Myocyte (in vitro differentiated cells): Measurements from ENCODE around the gene HSD3B2. TPM values are rescaled to one million over a fixed set of nuclear protein-coding genes. Genes with fewer than 3 reads are reported as not detected.

Source experiments
- DNase-seq: peaks from one replicate; pipeline ENCODE4 v3.0.0-alpha.2; 2012; ENCODE audit warnings: low read depth
- total RNA-seq: library from RNA; depleted of rRNA; stranded (reverse); fragments of >200 nt; gene quantifications from 2 replicates; pipeline ENCODE4 v1.2.3, GENCODE V29; 2014

Gene HSD3B2
- total RNA-seq, 1 donor from 2014 or later: not detected

DNA sequence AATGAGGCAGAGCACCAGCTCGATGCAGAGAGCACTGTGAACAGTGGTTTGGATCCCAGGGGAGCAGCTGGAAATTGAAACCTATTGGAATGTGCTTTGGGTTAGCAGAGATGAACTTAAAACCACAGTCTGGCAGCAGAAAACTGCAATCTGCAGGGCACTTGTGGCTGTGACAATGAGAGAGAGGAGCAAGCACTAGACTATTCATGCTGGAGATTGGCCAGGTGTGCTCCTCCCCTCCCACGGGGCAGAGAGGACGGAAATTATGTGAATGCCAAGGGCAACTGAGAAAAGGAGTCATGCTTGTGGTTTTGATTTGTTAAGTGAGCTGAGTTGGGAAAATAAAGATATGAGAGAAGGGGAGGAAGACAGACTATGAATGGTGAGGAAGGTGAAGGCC lies 38.1 kb downstream of the HSD3B2 start:
- DNase-seq: peak; percentile 80

DNA sequence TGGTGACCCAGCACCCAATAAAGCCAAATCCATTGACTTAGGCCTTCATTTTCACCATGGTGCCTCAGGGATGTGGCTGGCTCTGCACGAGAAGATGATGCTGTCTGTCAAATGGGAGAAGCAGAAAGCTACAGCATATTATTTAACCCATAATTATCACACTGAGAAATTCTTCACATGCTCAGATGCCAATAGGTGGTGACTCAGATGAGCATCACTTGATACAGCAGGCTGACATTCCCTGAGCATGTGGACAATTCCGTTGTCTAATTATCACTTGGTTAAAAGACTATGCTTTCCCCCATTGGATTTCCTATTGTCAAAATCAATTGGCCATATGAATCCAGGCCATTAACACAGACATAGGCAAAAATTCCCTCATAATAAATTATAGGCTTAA lies 48.0 kb downstream of the HSD3B2 start:
- DNase-seq: peak; percentile 6

DNA sequence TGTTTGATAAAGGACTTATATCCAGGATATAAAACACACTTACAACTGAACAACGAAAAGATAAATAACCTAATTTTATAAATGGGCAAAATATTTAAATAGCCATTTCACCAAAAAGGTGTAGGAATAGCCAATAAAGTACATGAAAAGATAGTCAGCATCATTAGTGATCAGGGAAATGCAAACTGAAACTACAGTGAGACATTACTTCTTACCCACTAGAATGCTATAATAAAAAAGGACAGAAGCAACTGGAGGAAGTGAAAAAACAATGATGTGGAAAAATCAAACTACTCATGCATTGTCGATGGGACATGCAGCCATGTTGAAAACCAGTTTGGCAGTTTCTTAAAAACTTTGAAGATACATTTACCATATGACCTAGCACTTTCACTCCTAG lies 48.6 kb downstream of the HSD3B2 start:
- DNase-seq: no peak

DNA sequence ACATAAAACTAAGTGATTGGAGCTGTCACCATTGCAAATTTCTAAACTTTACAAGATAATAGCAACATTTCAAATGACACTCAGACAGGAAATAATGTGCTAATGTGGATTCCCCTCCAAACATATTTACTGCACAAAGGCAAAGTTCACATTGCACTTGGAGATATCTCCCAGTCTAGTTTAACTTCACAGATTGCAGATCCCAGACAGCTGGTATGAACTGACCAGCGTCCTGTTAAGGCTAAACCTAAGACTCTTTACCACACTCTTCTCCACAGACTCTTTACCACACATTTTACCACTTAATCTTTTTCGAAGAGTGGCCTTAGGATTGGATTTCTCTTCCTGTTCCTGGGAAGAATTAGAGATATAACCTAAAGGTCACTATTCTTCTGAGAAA lies 51.5 kb downstream of the HSD3B2 start:
- DNase-seq: no peak

DNA sequence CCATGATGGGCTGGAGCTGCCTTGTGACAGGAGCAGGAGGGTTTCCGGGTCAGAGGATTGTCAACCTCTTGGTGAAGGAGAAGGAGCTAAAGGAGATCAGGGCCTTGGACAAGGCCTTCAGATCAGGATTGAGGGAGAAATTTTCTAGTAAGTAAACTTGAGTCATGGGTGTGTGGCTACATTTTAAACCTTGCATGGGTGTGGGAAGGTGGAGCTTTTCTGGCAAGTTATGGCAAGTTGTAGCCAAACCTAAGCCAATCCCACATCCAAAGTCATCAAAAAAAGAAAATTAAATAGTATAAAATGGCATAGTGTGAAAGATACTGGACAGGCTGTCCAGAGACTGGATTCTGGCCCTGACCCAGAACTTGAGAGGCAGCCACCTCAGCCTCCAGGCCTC lies 52.3 kb downstream of the HSD3B2 start:
- DNase-seq: no peak

DNA sequence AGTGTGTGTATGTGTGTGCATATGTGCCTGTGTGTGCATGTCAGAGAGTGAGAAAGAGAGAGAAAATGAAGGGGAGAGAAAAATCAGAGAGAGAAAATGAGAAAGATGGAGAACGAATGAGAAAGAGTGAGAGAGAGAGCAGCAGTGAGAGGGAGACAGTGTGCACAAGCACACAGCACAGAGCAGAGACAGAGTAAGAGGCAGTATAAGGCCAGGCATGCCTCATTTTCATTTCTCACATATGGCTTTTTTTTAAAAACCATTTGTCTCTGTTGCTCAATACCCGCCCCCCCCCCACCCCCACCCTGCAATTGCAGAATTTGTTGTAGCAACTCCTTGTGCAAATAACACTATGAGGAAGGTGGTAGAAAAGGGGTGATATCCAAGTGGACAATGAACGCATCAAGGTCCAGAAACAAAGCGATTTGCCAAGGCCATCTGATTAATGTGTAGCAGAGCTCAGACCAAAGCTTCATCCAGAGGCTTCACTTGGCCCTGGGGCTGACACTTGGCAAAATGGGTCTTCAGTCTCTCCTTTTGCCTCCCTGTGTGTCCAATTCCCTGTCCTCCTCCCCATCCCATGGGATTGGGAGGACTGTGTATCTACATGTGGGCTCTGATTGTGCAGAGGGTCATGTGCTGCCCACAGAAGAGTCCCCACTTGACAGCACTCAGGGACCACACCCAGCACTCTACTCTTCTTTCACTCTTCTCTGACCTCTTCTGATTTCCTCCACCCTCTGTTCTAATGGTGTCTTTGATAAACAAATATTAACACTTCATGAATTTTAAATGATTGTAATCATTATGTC lies 53.1 kb downstream of the HSD3B2 start:
- DNase-seq: no peak

DNA sequence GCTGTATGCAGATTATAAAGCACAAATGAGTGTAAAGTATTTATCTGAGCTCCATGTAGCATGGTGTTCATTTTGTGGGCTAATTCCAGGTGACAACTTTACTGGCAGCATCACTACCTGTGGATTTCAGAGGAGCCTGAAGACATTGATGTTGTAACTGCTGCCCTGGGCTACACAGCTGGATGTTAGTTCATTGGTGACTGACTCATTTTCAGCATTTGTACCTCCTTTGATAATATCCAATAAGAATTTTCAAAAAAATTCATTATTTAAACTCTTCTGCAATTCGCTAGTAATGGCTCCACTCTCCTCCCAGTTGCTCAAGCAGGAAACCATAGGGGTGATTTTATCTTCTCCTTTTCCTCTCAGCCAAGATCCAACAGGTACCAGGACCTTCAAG lies 54.8 kb downstream of the HSD3B2 start:
- no peak for DNase-seq

DNA sequence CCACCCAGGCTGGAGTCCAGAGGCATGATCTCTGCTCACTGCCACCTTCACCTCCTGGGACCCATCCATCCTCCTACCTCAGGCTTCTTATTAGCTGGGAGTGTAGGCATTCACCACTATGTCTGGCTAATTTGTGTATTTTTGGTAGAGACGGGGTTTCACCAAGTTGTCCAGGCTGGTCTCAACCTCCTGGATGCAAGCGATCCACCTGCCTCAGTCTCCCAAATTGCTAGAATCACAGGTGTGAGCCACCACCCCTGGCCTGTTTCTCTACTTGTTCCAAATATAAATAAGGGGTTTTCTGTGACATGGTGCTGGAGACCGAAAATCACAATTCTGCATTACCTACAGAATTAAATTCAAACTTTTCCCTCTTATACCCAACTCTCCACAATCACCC lies 55.4 kb downstream of the HSD3B2 start:
- DNase-seq: no peak

DNA sequence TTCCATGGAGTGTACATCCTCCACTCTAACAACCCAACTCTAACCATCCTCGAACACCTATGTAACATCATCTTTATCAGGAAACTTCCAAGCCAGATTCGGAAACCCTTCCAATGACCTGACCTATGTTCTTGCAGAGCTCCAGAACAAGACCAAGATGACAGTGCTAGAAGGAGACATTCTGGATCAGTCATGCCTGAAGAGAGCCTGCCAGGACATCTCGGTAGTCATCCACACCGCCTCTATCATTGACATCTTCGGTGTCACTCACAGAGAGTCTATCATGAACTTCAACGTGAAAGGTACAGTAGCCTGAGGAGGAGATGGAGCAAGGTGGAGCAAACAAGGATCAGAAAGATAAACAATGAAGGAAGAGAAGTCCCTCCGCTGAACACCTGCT lies 56.0 kb downstream of the HSD3B2 start:
- no peak for DNase-seq

DNA sequence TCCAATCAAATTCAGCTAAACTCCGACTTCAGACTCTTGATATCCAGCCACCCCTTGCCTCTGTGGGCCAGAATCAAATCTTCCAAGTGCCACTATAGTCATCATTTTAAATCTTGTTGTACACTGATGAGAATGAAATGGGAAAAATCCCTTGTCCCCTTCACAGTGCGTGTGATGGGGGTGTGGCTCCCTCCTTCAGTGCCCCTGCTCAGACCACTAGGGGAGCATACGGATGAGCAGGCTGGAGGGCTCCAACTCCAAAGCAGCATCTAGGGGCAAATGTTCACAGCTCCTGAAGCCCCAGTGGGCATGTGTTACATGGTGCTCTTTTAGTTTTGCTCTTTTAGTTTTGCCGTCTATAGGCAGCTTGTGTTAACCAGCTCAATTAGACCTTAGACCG lies 56.6 kb downstream of the HSD3B2 start:
- no peak for DNase-seq

DNA sequence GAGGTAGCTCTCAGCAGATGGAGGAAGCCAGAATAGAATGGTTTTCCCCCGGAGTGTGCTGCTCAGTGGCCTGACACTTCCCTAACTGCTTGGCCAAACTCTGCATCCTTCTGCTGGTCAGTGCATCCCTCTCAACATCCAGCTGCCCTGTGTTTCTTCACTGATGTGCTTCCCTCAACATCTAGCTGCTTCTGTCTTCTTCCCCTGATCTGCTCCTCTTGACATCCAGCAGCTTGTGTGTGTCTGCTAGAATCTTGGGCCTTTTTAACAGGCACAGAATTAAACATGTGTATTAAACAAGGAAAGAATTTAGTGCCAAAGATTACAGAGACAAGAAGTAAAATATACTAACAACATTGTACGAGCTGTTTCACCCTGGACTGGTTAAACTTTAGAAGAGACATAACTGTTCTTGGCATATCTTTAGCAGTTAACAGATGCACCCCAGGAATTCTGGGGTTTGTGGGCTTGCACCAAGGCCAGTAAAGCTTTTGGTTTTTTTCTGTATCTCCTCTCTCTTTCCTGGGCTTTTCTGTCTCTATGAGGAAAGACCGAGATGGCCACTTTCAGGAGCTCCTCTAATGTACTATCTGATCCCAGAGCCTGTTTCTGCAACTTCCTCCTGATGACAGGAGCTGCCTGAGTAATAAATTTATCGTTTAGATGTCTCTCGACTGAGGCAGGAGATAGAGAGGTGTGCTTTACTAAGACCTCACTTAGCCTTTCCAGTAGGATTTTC lies 57.3 kb downstream of the HSD3B2 start:
- DNase-seq: no peak

Other genes starting within 250 kb of the HSD3B2 start
- 0.11 TPM in 1 of 2 replicates, not detected in the other for gene HAO2, start 46.4 kb upstream of the HSD3B2 start, total RNA-seq
- gene HSD3B1, start 92.1 kb downstream of the HSD3B2 start, total RNA-seq: not detected in 2 replicates
- 2.7 and 3.0 TPM in 2 replicates for gene ZNF697, start 233.1 kb downstream of the HSD3B2 start, total RNA-seq